ENCODE measurements around the gene PLK2.

The PLK2 gene

DNA sequence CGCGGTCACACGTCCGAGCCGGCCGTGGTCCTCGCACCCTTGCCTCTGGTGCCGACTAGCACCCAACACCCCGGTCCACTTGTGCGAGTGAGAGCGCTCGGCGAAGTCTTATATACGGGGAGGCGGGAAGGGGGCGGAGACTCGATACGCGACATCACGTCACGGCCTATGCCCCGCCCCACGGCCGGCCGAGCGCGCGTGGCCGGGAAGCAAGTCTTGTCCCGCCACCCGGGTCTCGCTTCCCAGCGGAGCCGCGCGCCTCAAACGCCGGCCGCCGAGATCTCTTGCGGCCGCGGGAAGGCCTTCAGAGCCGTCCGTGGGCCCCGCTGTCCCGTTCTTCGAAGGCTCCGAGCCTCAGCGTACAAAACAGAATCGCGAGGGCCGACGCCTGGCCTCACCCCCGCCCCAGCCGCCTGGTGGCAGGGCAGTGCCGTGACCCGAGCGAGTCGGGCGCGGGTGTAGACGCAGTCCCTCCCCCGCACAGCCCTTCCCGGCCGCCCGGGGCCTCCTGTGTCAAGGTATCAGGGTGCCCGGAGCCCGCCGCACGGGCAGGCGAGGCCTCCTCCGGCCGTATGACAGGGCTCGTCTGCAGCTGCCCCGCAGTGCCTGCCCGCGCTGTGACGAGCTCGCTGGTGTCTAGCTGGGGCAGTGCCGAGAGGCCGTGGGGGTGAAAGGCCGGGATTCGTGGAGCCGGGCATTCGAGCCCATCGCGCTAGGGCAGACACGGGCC lies at the start of gene PLK2:
TSS of gene PLK2 (minus strand) at position 85 of the 730 bp plus-strand sequence. CDS start 127 bp downstream, outside the sequence.
- DNase-seq (ENCODE audit: low spot score), result peak; percentile 98

DNA sequence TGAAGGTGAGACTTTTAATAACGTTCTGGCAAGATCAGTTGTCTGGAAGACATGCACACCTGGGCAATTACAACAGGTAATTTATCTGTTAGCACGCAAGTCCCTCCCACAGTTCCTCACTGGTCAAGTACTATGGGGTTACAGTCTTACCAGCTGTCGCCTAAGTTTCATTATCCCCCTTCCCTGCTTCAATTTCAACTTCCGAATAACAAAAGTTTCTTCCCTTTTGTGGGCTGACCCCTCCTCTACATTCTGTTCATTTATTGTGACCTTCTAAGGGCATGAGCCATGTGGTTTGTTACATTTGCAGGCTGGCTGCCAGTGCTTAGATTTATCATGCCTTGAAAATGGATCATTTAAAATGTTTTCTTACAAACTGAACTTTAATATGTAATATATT lies 47.8 kb upstream of the PLK2 start:
- DNase-seq (ENCODE audit: low spot score), result no peak

DNA sequence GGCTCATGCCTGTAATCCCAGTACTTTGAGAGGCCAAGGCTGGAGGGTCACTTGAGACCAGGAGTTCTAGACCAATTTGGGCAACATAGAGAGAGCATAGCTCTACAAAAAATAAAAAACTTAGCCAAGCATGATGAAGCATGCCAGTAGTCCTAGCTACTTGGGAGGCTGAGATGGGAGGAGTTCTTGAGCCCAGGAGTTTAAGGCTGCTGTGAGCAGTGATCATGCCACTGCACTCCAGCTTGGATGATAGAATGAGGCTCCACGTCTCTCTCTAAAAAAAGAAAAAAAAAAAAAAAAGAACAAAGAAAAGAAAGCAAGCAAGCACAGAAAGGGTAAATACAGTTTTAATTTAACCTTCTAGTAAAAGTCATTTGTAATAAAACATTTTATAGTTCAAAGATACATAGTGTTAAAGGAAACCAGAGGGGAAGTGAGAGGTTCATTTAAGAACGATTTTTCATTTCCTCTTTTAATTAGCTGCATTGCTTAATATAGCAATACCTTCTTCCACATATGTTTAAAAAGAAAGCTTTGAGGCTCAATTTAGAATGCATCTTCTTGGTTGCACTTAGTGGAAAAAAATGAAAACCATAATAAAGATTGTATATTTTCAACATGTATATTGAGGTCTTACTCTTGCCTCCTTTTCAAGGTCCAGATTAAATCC lies 46.2 kb upstream of the PLK2 start:
- no peak for DNase-seq (ENCODE audit: low spot score)

DNA sequence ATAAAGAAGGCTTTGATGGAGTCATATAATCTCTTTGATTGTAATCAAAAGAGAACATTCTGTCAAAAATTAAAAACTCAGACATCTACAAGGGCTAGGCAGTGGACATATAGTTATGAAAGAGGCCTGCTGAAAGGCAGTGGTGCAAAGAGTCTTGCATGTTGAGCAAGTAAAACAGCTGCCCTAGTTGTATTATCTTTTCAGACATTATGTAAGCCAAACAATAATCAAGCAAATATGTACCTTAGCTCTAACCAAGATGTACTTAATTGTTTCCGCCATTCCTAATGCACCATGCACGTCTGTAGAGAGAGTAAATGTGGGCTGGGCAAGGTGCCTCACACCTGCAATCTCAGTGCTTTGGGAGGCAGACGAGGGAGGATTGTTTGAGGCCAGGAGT lies 45.6 kb upstream of the PLK2 start:
- DNase-seq (ENCODE audit: low spot score), result no peak

DNA sequence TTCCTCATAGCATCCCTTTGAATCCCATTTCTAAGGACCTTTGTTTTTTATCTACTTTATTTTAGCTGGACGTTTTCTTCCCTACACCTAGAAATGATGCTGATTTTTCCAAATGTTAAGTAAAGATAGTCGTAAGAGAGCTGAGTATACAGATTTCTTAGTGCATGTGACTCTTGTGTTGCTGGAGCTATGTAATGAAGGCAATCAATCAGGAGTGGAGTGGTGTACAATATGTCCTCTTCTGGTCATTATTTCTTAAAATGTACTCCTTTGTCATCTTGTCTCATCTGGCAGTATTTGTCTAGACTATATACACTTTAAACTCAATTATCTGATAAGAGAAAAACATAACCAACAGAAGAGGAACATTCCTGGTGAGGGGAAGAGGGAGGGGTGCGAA lies 44.9 kb upstream of the PLK2 start:
- no peak for DNase-seq (ENCODE audit: low spot score)

DNA sequence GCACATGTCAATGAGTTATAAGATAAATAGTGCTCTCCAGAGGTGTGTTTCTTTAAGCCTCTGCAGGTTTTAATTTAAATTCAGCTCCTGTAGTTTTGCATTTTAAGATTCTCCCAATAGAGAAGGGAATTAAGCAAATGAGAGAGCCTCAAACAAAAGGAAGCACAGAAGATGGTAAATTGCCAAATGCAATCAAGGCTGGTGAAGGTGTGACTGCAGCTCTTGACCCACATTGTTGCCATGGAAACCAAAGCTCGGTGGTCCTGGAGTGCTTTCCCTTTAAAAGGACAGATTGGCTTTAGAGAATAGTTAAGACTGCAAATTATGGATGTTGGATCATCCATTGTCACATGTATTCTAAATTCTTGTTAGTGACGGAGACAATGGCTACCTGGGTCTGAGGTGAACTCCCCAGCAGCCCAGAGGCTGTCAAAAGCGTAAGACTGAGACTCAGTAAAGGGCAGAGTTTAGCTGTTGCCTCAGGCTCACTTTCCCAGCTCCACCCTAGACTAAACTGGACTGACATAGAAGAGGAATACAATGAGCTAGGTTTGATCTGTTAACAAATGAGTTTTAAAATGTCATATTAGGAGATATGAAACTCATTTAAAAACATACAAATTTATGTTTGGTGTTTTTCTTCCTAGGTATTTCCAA lies 43.6 kb upstream of the PLK2 start:
- no peak for DNase-seq (ENCODE audit: low spot score)

DNA sequence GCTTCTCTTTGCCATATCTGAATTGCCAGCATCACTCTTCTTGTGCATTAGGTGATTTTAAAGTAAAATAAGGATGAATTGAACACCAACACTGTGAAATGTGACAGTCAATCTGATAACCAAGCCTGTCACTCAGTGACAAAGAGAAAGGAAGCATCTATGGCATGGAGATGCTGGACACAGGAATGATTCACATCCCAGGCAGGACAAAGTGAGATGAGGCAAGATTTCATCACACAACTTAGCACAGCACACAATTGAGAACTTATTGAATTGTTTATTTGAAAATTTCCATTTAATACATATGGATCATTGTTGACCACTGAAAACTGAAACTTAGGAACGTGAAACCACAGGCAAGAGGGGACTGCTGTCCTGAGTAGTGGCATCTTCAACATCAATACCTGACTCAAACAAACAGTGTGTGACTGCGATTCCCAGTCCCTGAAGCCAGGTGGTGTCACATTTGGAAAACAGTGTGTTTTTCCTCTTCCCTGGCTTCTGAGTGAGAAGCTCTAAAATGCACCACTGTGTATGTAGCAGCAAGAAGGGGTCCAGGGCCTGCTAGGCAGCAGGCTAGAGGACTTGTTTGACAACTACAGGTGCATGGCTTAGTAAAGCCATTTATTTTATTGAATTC lies 42.0 kb upstream of the PLK2 start:
- no peak for DNase-seq (ENCODE audit: low spot score)

DNA sequence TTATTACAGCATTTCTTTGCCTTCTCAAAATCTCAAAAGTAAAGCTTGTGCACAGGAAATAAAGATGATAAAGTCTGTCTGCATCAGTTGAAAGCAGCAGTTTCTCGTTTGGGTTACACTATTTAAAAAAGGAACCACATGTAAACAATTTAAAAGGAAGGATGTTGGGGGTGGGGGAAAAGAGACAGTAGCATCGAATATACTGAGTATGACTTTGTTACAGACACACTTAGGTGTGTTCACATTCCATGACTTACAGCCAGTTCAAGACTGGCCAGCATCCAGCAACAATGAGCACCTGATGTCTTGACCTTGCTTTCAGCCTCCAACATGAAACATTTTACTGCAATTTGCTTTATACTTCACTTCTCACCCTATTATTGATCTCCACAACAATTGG lies 40.1 kb upstream of the PLK2 start:
- no peak for DNase-seq (ENCODE audit: low spot score)

DNA sequence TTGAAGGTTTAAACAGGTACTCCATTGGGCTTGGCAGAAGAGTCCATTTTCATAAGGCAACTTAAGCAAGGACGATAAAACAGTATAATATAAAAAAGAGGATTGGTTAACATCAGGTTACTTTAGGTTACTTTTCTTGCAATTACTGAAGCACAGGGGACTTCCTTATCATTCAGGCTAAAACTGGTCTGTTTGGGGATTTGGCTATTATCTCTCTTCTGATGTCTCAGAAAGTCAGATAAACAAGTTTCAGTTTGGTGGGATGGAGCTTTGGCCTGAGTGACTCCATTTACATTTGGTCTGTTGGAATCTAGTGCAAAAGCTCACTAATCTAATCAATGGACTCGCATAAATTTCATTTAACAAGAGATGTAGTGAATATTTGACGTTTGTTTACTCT lies 39.3 kb upstream of the PLK2 start:
- DNase-seq (ENCODE audit: low spot score), result no peak

DNA sequence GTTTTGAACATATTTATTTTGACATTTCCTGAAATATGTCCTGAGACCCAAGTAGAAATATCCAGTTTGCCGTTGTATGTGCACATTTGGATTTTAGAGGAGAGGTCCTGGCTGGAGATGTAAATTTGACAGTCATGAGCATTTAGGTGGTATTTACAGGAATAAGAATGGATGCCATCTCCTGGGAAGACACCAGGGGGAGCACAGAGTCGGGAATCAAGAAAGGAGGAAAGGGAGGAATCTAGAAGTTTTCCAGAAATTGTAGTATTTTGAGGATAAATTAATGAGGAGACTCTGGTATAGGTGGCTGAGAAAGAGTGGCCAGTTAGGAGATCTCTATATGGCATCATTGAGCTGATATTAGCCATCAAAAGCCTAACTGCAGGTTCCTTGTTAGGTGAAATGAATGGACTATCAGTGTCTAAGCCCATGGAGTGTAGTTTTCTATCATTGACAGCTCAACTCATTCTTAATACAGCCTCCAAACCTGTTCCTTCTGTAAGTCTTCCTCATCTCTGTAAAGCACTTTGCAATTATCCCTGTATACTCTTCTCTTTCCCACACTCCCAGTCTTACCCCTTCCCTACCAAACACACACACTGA lies 38.6 kb upstream of the PLK2 start:
- DNase-seq (ENCODE audit: low spot score), result no peak

DNA sequence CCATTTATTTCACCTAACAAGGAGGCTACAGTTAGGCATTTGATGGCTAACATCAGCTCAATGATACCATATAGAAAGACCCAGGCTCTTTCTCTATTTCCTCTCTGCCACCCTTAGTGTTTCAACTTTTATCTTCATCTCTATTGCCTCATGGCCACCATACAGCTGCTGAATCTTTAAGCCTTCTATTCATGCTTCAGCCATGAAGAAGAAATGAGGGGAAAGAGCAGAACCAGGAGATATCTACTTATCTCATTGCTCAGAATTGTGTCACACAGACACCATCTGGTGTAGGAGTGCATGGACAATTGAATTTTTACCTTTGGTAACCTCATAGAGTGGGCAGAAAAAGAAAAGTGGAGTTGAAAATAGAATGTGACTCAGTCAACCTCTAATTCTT lies 38.0 kb upstream of the PLK2 start:
- no peak for DNase-seq (ENCODE audit: low spot score)

DNA sequence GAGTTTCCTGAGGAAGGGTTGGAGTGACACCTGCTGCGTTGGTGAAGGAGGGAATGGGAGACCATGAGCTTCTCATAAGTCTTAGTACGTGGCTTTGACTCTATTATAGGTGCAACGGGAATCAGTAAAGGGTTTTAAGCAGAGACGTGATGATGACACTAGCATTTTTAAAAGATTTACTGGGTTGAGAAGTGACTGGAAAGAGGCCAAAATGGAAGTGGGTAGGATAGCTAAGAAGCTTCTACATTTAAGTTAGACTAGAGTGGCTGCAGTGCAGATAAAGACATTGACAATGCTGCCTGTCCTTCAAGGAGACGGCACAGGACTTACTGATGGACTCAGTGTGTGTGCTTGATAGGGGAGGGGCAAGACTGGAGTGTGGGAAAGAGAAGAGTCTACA lies 37.5 kb upstream of the PLK2 start:
- DNase-seq (ENCODE audit: low spot score), result no peak

DNA sequence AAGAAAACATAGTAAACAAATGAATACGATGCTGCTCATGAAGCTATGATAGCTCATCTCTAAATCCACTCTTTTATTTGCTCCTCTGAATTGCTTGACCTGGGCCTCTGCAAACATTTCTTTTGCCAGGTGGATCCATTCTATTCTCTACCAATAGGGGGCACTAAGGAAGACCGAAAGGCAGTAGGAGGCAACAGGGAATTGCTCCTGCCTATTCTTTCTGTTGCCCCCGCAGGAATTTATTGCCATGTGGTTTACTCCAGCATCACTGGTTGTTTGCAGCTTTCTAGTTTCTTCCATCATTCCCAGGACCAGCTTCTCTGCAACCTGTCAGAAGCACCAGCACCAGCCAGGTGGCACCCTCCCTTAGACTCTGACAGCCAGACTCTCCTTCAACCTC lies 36.6 kb upstream of the PLK2 start:
- no peak for DNase-seq (ENCODE audit: low spot score)

DNA sequence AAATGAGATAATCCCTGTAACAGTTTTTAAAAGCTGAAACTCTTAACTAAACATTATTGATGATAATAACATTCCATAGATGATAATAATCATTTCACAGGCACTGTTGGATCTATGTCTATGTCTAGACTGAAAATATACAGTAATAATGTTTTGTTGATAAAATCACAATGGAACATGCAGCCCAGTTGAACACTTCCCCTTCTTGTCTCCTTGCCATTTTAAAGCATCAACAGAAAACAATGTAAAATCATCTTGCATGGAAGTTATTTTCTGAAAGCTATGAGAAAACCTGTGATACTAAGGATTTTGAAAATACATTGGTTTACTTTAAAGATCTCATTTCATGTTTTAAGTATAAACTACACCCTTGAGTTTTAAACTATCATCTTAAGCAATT lies 33.3 kb upstream of the PLK2 start:
- no peak for DNase-seq (ENCODE audit: low spot score)

DNA sequence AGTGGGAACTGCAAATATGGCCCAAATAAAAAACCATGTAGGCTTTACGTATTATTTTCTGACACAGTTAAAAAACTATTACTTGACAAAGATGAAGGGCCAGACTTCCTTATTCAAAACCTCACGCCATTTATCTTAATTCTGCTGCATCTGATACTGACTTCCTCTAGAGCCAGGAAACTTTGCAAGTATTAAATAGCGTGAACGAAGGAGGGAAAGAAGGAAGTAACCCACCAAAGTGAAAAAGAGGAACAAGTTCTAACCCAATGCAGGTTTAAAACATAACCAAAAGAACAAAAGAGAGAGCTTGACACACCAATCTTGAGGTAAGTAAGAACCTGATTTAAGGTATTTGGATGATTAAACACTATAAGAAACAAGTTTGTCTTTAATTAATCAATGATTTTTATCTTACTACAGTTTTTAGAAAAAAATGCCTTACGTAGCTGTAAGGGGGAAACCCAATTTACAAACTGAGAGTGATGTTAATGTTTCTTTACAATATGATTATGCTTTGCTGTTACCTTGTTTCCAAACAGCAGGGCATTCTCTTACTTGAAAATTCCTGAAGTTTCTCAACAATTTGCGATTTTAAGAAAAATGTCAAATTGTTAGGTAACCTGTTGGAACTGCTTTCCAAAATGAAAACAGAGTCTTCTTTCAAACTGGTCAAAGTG lies 31.5 kb upstream of the PLK2 start, which contains the start of gene GAPT:
TSS of gene GAPT (plus strand) at position 220 of the 677 bp plus-strand sequence. CDS start 3,102 bp downstream, outside the sequence.
- DNase-seq (ENCODE audit: low spot score), result no peak

DNA sequence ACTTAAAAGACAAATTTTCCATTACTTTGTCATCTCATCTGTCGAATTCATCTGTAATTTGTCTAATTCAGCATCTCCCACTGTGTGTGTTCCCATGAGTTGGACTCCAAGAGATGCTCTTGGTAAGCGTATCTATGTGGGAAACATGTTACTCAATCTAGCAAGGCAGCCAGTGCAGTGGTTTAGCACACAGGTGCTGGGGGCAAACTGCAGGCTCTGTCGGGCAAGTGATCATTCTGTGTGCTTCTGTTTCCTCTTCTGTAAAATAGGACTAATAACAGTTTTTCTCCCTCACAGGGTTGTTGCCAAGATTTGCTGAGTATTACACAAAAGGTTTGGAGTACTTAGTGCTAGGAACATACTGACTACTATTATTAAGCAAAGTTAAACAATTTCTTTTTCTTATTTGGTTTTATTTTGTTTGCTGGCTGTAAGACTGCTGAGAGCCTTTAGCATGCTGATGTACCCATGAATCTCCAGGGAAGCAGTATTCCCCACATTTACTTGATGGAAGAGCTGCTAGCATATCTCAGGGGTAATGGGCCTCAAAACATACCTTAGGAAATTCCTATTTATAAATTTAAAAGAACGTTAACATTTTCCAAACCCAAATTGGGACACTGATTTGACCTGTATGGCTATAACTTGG lies 30.6 kb upstream of the PLK2 start:
- DNase-seq (ENCODE audit: low spot score), result no peak

DNA sequence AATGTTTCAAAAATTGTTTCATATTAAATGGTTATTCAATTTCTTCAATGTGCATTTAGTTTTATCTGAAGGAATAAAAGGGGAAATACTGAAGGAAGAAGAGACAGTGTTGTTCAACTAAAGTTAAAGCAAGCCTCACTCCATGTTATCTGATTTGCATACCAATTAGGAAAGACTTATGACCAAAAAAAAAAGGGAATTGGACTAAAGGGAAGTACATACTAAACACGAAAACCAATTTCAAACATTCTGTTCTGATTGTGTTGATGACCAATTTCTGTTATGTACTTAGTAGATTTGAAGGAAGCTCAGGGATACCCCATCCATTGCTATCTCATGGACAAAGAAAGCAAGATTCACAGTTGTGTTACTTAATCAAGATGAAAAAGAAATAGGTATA lies 26.4 kb upstream of the PLK2 start:
- no peak for DNase-seq (ENCODE audit: low spot score)

DNA sequence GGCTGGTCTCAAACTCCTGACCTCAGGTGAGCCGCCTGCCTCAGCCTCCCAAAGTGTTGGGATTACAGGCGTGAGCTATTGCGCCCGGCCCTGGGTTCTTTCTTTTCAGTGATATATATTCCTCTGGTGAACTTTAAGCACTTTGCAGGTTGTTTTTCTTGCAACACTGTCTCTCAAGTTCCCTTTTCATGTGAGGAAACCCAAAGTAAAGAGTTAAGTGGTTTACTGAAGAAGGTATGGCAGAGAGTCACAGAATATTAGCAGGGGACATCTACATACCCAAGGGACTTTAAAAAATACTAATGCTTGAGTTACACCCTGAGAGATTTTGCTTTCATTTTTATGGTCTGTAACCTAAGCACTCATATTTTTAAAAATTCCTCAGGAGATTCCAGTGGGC lies 24.6 kb upstream of the PLK2 start:
- DNase-seq (ENCODE audit: low spot score), result no peak

DNA sequence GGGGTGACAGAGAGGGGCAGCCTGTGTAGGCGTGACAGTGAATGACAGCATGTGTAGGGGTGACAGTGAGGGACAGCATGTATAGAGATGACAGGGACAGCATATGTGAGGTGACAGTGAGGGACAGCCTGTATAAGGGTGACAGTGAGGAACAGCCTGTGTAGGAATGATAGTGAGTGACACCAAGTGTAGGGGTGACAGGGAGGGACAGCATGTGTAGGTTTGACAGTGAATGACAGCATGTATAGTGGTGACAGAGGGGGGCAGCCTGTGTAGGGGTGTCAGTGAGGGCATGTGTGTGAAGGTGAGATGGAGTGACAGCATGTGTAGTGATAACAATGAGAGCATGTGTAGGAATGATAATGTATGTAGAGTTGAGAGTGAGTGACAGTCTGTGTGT lies 22.6 kb upstream of the PLK2 start:
- DNase-seq (ENCODE audit: low spot score), result no peak

DNA sequence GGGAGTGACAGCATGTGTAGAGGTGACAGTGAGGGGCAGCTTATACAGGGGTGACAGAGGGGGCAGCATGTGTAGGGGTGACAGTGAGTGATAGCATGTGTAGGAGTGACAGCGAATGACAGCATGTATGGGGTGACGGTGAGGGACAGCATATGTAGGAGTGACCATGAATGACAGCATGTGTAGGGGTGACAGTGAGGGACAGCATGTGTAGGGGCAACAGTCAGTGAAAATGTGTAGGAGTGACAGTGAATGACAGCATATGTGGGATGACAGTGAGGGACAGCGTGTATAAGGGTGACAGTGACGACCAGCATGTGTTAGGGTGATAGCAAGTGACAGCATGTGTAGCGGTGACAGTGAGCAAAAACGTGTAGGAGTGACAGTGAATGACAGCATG lies 21.9 kb upstream of the PLK2 start:
- no peak for DNase-seq (ENCODE audit: low spot score)

DNA sequence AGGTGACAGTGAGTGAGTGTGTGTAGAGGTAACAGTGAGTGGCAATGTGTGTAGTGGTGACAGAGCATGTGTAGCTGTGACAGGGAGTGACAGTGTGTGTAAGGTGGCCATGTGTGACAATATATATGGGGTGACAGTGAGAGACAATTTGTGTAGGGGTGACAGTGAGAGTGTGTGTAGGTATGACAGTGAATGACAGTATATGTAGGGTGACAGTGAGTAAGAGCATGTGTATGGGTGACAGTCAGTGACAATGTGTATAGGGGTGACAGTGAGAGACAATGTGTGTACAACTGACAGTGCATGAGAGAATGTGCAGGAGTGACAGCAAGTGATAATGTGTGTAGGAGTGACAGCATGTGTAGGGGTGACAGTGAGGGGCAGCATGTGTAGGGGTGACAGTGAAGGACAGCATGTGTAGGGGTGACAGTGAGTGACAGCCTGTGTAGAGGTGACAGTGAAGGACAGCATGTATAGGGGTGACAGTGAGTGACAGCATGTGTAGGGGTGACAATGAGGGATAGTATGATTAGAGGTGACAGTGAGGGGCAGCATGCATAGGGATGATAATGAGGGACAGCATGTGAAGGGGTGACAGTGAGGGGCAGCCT lies 21.3 kb upstream of the PLK2 start:
- DNase-seq (ENCODE audit: low spot score), result no peak

Data from left forelimb (tissue), 1 donor.